RPMI7951 (cell line): ENCODE measurements around the gene MEMO1. TPM values are rescaled to one million over a fixed set of nuclear protein-coding genes. Genes with fewer than 3 reads are reported as not detected.
"Not testable (repeated sequence)": the region's sequence is repeated elsewhere in the genome, so short reads cannot be mapped to it uniquely, and the experiment has no call there.

Experiments used
- DNase-seq: peaks from one replicate; pipeline ENCODE4 v3.0.0-alpha.2; 2012; ENCODE audit warnings: low read depth
- total RNA-seq: library from RNA; depleted of rRNA; stranded (reverse); fragments of >200 nt; shearing (Covaris generic); gene quantifications from 2 replicates; pipeline ENCODE4 v1.2.3, GENCODE V29; 2014

Gene MEMO1
- total RNA-seq, 1 experiment from 2014 or later = 78.6 TPM

DNA sequence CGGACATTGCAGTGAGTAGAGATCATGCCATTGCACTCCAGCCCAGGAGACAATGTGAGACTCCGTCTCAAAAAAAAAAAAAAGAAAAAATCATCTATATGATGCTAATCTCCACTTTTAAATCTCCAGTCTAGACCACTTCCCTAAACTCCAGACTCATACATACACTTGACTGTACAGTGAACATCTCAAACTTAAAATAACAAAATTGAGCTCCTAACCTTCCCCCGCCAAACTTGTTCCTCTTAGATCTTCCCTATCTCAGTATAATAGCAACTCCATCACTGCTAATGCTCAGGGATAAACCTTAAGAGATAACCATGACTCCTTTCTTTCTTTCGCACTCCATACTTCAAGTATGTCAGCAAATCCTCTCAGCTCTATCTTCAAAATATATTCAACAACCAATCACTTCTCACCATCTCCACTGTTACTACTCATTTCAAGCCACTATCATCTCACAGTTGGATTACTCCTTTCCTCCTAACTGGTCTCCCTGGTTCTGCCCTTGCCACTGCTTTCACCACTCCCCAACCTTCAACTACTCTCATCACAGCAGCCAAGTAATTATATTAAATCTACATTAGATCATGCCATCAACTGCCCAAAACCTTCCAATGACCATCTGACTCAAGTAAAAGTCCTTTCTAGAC lies 12.0 kb downstream of the MEMO1 start:
- DNase-seq = no peak

DNA sequence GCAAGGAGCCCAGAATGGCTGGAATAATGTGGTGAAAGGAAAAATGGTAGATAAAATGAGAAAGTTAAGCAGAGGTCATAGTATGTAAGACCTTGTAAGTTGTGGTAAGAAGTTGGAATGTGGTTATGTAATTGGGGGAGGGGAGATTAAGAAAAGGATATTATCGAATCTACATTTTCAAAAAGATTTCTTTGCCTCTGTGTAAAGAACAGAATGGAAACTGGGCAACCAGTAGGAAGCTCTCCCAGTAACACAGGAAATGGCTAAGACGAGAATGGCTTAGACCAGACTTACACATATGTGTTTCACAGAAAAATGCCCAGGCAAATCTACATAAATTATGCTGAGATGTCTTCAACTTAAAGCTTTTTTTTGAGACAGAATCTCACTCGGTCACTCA lies 13.2 kb downstream of the MEMO1 start:
- peak; percentile 10 for DNase-seq

DNA sequence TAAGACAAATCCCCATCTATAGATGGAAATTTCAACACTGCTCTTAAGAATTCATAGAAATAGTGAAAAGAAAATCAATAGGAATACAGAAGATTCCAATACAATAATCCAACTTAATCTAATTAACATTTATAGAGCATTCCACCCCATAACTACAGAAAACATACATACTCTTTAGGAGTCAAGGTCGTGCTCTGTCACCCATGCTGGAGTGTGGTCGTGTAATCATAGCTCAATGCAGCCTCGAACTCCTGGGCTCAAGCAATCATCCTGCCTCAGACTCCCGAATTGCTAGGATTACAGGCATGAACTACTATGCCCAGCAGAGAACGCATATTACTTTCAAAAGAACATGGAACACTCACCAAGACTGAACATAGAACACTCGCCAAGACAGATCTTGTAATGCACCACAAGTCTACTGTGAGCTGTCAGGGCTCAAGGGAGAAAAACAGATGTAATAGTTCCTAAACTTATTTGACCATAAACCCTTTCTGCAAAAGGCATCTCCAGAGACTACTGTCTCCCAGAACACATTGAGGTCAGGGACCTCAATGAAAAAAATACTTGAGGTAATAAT lies 14.1 kb downstream of the MEMO1 start:
- no peak for DNase-seq

DNA sequence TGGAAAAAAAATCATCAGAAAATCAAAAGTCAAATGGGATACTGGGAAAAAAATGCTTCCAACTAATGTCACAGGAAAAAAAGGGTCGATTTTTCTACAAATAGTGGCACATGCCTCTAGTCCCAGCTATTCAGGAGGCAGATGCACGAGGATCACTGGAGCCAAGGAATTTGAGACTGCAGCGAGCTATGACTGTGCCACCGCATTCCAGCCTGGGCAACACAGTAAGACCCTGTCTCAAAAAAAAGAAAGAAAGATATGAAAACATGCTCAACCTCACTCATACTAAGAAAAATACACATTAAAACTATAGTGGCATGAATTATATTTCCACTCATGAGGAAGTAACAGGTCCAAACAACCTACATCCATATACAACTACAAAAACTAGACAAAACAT lies 17.9 kb downstream of the MEMO1 start:
- DNase-seq = no peak

DNA sequence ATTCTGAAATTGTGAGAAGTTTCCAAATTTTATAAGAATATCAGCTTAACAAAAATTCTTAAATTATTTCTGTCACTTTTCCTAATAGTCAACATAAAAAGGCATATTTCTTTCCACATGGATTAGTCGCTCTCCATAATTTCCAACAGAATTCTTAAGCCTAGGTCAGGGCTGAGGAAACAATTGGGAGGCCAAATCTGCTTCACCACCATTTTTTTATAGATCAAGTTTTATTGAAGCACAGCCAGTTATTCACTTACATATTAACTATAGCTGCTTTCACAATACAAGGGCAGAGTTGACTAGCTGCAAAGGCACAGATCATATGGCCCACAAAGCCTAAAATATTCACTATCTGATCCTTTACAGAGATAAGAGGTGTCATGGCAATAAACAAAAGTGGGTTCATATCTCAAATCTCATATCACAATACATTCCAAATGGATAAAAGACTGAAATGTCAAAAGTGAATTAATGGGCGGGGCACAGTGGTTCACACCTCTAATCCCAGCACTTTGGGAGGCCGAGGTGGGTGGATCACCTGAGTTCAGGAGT lies 18.7 kb downstream of the MEMO1 start:
- DNase-seq = no peak

DNA sequence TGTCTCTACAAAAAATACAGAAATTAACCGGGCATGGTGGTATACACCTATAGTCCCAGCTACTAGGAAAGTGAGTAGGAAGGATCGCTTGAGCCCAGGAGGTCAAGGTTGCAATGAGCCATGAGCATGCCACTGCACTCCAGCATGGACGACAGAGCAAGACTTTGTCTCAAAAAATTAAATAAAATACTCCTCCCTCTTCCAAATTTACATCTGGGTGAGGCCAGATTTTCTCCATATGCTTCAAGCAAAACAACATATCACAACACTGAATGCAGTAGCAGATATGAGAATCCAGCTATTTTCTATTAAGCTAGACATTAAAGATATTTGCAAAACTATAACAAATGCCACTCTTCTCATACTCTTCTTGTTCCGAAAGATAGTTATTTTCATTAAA lies 20.9 kb downstream of the MEMO1 start:
- DNase-seq = no peak

DNA sequence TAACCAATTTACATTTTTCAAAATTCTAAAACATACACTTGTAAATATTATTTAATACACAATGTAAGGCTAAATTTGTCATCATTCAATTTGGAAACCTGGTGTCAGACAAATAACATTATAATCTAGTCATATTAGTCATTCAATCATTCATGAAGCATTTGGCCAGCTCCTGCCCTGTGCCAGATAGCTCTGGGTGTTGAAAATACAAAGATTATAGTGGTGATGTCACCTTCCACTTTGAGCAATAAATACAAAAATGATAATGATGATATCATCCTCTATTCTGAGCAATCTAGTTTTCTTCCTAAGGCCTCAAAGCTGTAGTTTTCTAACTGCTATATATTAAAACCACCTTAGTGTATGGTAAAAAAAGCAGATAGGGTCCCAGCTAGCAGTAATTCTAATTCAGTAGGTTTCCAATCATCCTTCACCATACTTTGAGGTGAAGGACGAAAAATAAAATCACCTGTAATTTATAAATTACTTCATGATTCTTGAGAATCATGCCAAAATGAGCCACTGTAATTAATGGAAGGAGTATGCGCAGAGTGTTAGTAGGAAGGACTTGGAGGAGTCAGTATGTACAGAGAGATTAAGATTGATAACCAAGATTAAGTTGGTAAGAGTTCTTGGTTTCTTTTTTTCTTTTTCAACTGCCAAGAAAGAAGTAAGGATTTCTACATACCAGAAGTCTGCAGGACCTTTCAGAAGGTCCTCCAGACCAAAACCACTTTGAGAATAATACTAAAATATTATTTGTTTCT lies 23.2 kb downstream of the MEMO1 start:
- DNase-seq = no peak

DNA sequence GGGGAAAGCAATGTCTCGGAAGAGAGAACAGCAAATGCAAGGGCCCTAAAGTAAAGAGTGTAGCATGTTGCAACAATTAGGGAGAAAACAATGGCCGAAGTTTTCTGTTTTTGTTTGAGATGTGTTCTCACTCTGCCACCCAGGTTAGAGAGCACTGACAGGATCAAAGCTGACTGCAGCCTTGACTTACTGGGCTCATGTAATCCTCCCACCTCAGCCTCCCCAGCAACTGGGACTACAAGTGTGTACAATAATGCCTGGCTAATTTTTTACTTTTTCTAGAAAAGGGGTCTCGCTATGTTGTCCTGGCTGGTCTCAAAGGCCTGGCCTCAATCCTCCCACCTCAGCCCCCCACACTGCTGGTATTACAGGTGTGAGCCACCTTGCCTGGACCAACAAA lies 23.9 kb downstream of the MEMO1 start:
- no peak for DNase-seq

DNA sequence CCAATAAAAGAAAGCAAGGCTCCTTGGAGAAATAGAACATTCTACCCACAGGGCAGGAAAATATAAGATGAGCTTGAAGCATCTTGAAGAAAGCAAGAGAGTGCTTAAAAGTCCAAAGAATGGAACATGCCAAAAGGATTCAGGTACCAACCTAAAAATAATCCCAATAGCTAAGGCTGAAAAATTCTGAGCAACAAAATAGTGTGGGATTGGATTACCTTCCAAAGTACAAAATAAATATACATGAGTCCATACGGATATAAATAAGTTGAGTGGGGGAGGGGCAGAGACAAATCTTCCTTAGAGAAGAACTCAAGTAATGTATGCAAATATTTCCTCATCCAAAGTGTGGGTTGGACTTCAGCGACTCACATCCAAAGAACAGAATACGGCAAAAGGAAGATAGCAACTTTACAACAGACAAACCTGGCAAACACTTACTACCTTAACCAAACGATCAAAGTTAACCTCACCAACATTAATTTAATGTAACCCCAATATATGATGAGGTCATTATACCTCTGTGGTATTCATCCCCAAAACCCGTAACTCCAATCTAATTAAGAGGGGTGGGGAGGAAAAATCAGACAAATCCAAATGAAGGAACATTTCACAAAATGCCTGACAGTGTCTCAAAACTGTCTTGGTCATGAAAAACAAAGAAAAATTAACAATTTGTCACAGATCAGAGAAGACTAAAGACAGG lies 26.9 kb downstream of the MEMO1 start:
- no peak for DNase-seq

DNA sequence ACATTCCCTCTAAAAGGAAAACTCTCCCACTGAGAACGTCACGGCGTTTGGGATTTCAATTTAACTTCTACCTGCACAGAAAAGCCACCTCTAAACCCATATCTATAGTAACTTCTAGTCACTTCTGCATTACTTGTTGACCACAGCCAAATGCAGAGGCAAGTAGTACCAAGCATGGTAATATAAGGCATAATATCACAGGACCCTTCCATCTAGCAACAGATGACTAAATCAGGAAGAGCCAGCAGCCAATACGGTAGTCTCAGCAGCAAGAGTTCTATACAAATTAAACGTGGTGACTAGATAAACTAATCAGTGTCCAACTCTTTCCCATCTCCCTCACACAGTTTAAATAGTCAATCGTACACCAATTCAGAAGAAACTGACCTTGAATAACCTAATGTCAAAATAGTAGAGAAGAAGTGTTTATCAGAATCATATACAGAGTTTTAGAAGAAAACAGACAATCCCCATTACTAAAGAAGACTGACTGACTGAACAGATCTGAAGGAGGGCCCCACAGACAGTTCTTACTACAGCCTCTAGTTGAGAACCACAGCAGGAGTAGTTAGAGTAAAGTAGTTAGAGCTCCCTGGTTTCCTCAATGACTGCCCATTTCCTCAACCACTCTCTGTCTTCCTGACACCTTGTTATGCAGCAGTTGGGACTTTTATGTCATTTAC lies 30.0 kb downstream of the MEMO1 start:
- peak; percentile 49 for DNase-seq

DNA sequence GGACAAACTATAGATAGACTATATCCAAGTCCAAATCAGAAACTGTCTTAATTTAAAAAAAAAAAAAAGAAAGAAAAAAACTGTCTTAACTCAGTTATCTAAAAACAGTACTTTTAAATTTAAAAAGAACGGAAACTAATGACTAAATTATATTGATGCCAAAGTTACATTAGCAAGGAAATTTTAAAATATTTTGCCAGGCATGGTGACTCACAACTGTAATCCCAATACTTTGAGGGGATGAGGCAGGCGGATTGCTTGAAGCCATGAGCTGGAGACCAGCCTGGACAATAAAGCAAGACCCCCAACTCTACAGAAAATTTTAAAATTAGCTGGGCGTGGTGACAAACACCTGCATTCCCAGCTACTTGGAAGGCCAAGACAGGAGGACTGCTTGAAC lies 30.9 kb downstream of the MEMO1 start:
- no peak for DNase-seq

DNA sequence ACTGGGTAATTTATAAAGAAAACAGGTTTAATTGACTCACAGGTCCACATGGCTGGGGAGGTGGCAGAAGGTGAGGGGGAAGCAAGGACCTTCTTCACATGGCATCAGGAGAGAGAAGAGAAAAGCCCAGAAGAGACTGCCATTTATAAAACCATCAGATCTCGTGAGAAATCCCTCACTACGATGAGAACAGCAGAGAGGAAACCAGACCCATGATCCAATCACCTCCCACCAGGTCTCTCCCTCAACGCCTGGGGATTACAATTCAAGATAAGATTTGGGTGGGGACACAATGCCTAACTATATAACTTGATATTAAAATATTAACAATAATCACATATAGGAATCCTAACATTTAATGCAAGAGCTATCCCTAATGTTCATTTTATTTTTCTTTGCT lies 31.8 kb downstream of the MEMO1 start:
- no peak for DNase-seq

DNA sequence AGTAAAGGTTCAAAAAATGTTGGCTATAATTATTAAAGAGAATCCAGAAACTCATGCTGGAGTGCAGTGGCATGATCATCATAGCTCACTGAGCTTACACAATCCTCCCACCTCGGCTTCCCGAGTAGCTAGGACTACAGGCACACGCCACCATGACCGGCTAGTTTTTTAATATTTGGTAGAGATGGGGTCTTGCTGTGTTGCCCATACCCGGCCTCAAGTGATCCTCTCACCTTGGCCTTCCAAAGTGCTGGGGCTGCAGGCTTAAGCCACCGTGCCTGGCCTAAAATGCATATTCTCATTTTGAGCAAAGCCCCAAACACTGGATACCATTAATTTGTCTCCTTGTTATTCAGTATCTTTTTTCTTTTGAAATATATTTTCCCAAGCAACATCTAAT lies 32.4 kb downstream of the MEMO1 start:
- DNase-seq = no peak

DNA sequence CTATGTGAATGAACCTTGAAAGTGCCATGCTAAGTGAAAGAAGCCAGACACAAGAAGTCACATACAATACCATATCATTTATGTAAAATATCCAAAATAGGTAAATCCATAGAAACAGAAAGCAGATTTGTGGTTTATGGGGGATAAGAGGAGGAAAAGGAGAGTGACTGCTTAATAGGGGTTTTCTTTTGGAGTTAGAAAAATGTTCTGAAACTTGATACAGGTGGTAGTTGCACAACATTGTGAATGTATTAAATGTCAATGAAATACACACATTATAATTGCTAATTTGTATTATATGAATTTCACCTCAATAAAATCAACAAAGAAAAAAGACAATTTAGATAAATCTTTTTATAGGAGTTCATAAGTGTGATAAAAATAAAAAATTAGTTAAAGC lies 37.1 kb downstream of the MEMO1 start:
- no peak for DNase-seq

DNA sequence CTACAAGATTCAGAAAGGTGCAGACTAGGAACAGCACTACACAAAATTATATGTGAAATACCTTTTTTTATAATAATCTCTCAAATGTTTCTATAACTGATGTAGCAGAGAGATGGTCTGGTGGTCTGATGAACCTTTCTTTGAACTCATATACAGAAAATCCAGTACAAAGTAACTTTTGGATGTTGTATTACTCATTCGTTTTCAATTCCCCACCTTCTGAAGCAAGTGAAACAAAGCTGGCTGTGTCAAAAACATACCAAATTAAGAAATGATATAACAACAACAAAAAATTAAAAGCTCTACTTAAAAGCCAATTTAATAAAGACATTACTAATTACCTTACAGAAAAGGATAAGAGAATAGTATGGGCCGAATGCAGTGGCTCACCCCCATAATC lies 38.7 kb downstream of the MEMO1 start:
- DNase-seq = no peak

DNA sequence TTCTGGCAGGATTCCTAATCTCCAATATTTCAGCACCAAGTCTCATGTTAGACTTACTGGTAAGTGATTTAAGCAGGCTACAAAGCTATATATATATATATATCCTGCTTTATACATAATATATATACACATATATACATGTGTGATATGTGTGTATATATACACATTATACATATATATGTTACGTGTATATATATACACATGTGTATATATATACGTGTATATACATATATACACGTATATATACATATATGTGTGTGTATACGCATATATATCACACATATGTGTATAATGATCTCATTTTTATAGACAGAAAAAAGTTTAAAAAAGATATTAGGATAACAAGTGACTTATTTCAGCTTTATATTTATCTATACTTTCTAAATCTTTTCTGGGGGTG lies 41.6 kb downstream of the MEMO1 start:
- DNase-seq = no peak

DNA sequence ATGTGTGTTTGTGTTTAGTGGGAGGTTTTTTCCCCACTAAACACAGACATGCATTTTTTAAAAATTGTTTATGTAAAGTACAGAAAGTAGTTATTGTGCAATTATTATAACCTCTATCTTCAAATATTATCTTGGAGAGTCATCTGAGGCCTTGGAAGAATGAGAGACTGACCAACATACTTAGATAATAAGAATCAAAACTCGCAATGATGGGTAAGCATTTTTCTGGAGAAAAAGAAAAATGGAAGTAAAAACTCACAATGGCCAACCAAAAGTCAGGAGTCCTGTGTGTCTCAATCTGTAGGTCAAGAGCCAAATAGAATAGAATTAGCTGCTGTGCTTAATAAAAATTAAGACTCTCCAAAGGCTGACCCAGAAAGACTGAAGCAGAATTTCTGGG lies 43.0 kb downstream of the MEMO1 start:
- no peak for DNase-seq

DNA sequence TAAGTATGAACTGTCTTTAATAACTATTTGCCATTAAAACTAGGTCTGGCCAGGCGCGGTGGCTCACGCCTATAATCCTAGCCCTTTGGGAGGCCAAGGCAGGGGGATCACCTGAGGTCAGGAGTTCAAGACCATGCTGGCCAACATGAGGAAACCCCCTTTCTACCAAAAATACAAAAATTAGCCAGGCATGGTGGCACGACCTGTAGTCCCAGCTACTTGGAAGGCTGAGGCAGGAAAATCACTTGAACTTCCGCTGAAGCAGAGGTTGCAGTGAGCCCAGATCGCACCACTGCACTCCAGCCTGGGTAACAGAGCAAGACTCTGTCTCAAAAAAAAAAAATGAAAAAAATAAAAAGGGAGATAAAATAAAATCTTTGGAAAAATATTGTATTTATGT lies 44.4 kb downstream of the MEMO1 start:
- not testable (repeated sequence) for DNase-seq

DNA sequence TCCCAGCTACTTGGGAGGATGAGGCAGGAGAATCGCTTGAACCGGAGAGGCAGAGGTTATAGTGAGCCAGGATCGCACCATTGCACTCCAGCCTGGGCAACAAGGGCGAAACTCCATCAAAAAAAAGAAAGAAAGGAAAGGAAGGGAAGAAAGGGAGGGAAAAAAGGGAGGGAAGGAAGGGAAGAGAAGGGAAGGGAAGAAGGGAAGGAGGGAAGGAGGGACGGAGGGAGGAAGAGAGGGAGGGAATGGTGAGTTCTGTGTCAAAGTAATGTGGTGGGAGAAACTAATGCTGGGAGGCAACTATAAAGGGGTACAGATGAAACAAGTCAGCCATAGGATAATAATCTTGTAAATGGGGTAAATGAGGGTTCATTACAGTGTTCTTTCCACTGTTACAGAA lies 45.7 kb downstream of the MEMO1 start:
- DNase-seq = no peak

DNA sequence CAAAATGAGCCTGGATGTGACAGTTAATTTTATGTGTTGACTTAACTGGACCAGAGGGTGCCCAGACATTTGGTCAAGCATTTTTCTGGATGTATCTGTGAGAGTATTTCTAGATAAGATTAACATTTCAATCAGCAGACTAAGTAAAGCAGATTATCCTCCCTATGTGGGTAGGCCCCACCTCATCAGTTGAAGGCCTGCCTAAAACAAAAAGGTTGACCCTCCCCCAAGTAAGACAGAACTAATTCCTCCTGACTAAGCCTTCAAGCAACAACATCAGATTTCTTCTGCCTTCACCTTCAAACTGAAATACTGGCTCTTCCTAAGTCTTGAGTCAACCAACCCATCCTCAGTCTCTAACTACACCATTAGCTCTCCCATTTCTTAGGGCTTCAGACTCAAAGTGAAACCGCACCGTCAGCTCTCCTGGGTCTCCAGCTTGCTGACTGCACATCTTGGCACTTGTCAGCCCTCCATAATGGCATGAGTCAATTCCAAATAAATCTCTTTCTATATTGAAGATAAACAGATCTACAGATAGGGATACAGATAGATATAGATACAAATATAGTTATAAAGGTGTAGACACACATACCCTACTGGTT lies 47.9 kb downstream of the MEMO1 start:
- DNase-seq = no peak

DNA sequence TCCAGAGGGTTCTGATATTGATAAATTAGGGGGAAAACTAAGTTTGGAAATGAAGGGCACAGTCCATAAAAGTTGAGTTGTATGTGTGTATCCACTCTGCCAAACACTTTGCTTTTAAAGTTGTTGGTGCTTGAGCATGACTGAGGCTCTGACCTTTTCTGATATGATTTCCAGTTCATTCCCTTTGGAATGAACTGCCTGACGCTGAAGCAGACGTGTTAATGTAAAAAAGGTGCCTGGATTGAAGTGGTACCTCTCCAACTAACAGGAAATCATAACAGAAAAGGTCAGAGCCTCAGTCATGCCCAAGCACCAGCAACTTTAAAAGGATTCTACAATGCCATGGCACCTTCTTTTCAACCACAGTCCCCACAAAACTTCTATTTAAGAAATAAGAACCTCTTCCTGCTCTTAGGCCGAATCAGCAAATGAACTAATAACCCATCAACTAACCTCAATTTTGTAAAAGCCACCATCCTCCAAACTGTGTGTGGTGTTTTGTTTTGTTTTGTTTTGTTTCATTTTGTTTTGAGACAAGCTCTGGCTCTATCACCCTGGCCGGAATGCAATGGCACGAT lies 52.6 kb downstream of the MEMO1 start:
- no peak for DNase-seq
